H1 (cell line): ENCODE data around the gene AGAP1. TPM values are rescaled to one million over a fixed set of nuclear protein-coding genes. Genes with fewer than 3 reads are reported as not detected.

Source experiments
- BCL11A ChIP-seq, 2 experiments: IDR thresholded peaks; one replicate each; pipeline ENCODE4 v1.6.1; 2011; ENCODE audit warnings: low read depth in 2 of 2, low read length in 2 of 2, mild to moderate bottlenecking in 2 of 2
- BRCA1 ChIP-seq: IDR thresholded peaks from 2 replicates; pipeline ENCODE4 v1.6.1; 2012; ENCODE audit warnings: low read depth, low read length, improper control_type of control experiment
- CEBPB ChIP-seq: IDR thresholded peaks from 2 replicates; pipeline ENCODE4 v1.6.1; 2012; ENCODE audit warnings: low read depth, low read length
- POLR2AphosphoS5 ChIP-seq: IDR thresholded peaks from 2 replicates; pipeline ENCODE4 v1.6.1; 2011; ENCODE audit warnings: low read depth, low read length
- SAP30 ChIP-seq: fragments of 300-600 bp; sonication (generic); IDR thresholded peaks from 2 replicates; pipeline ENCODE4 v1.7.1; 2012; ENCODE audit warnings: low read length, moderate library complexity, mild to moderate bottlenecking, inconsistent platforms; ENCODE audit not compliant: insufficient read depth, insufficient replicate concordance
- SRF ChIP-seq: IDR thresholded peaks from 2 replicates; pipeline ENCODE4 v1.6.1; 2011; ENCODE audit warnings: mild to moderate bottlenecking, low read depth, low read length, moderate library complexity
- TBP ChIP-seq: IDR thresholded peaks from 2 replicates; pipeline ENCODE4 v1.6.1; 2011; ENCODE audit warnings: low read depth, low read length, improper control_type of control experiment
- polyA plus RNA-seq, 7 experiments: library from polyadenylated mRNA; depleted of rRNA in 3 of 7; stranded (reverse) in 5 of 7; unstranded in 2 of 7; fragments of >200 nt in 5 of 7; fragments of 200-250 nt in 2 of 7; gene quantifications; 1 replicate in 5 of 7; 2 replicates in 1 of 7; 4 replicates in 1 of 7; pipeline versions ENCODE4 v1.2.1 to v1.2.3, GENCODE V29; 2011 to 2013; ENCODE audit warnings: missing spikeins in 2 of 7, mixed read lengths in 2 of 7
- total RNA-seq: library from RNA; stranded (reverse); fragmentation: NEBNext Ultra II Directional; extraction: Animal tissue kit (Norgen Biotek cat#: 25700); gene quantifications from 2 replicates; pipeline ENCODE4 v1.2.1, GENCODE V29; 2021
- TF ChIP-seq, protein P1 (sequence below): fragments of 300-600 bp; sonication (generic); IDR thresholded peaks from 2 replicates; pipeline ENCODE4 v1.7.1; 2012; ENCODE audit warnings: low read length, moderate library complexity, mild to moderate bottlenecking, inconsistent platforms; ENCODE audit not compliant: insufficient replicate concordance

The AGAP1 gene
- total and polyA plus RNA-seq, 2 of the 8 experiments (the other 6 are each of a cell fraction or from before 2014, with no cell fraction given): 18.1 to 39.4 TPM

- no peak for TF ChIP-seq BCL11A (IDR thresholded peaks at IDR 0.05; ENCODE audit: low read depth in 2 of 2, low read length in 2 of 2)
- no peak for TF ChIP-seq TBP
- TF ChIP-seq CEBPB: no peak
- TF ChIP-seq, protein P1, sequence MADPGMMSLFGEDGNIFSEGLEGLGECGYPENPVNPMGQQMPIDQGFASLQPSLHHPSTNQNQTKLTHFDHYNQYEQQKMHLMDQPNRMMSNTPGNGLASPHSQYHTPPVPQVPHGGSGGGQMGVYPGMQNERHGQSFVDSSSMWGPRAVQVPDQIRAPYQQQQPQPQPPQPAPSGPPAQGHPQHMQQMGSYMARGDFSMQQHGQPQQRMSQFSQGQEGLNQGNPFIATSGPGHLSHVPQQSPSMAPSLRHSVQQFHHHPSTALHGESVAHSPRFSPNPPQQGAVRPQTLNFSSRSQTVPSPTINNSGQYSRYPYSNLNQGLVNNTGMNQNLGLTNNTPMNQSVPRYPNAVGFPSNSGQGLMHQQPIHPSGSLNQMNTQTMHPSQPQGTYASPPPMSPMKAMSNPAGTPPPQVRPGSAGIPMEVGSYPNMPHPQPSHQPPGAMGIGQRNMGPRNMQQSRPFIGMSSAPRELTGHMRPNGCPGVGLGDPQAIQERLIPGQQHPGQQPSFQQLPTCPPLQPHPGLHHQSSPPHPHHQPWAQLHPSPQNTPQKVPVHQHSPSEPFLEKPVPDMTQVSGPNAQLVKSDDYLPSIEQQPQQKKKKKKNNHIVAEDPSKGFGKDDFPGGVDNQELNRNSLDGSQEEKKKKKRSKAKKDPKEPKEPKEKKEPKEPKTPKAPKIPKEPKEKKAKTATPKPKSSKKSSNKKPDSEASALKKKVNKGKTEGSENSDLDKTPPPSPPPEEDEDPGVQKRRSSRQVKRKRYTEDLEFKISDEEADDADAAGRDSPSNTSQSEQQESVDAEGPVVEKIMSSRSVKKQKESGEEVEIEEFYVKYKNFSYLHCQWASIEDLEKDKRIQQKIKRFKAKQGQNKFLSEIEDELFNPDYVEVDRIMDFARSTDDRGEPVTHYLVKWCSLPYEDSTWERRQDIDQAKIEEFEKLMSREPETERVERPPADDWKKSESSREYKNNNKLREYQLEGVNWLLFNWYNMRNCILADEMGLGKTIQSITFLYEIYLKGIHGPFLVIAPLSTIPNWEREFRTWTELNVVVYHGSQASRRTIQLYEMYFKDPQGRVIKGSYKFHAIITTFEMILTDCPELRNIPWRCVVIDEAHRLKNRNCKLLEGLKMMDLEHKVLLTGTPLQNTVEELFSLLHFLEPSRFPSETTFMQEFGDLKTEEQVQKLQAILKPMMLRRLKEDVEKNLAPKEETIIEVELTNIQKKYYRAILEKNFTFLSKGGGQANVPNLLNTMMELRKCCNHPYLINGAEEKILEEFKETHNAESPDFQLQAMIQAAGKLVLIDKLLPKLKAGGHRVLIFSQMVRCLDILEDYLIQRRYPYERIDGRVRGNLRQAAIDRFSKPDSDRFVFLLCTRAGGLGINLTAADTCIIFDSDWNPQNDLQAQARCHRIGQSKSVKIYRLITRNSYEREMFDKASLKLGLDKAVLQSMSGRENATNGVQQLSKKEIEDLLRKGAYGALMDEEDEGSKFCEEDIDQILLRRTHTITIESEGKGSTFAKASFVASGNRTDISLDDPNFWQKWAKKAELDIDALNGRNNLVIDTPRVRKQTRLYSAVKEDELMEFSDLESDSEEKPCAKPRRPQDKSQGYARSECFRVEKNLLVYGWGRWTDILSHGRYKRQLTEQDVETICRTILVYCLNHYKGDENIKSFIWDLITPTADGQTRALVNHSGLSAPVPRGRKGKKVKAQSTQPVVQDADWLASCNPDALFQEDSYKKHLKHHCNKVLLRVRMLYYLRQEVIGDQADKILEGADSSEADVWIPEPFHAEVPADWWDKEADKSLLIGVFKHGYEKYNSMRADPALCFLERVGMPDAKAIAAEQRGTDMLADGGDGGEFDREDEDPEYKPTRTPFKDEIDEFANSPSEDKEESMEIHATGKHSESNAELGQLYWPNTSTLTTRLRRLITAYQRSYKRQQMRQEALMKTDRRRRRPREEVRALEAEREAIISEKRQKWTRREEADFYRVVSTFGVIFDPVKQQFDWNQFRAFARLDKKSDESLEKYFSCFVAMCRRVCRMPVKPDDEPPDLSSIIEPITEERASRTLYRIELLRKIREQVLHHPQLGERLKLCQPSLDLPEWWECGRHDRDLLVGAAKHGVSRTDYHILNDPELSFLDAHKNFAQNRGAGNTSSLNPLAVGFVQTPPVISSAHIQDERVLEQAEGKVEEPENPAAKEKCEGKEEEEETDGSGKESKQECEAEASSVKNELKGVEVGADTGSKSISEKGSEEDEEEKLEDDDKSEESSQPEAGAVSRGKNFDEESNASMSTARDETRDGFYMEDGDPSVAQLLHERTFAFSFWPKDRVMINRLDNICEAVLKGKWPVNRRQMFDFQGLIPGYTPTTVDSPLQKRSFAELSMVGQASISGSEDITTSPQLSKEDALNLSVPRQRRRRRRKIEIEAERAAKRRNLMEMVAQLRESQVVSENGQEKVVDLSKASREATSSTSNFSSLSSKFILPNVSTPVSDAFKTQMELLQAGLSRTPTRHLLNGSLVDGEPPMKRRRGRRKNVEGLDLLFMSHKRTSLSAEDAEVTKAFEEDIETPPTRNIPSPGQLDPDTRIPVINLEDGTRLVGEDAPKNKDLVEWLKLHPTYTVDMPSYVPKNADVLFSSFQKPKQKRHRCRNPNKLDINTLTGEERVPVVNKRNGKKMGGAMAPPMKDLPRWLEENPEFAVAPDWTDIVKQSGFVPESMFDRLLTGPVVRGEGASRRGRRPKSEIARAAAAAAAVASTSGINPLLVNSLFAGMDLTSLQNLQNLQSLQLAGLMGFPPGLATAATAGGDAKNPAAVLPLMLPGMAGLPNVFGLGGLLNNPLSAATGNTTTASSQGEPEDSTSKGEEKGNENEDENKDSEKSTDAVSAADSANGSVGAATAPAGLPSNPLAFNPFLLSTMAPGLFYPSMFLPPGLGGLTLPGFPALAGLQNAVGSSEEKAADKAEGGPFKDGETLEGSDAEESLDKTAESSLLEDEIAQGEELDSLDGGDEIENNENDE: no peak
- no peak for TF ChIP-seq SAP30
- TF ChIP-seq SRF: no peak
- no peak for TF ChIP-seq BRCA1
- no peak for TF ChIP-seq POLR2AphosphoS5
Measured at GRCh38 chr2:235552671-235553070, 58.8 kb downstream of the AGAP1 start (continued).
